ENCODE measurements around the gene SLC1A4.

GRCh38 chr2:64980183-64980582, 9.0 kb upstream of the SLC1A4 start:
- no peak for TF ChIP-seq POLR2AphosphoS5 (IDR thresholded peaks at IDR 0.05; ENCODE audit: low read depth, low read length)
- TF ChIP-seq TAF1 (IDR thresholded peaks at IDR 0.05; ENCODE audit: borderline replicate concordance, low read depth, low read length) = no peak
- no peak for TF ChIP-seq CTCF (IDR thresholded peaks at IDR 0.05)
- TF ChIP-seq EP300 (IDR thresholded peaks at IDR 0.05; ENCODE audit: borderline replicate concordance in 1 of 2, low read depth in 1 of 2, low read length in 1 of 2) = no peak
- no peak for TF ChIP-seq MAX (IDR thresholded peaks at IDR 0.05; ENCODE audit: low read depth)
- TF ChIP-seq EZH2phosphoT487 (IDR thresholded peaks at IDR 0.05; ENCODE audit: borderline replicate concordance, low read depth) = no peak
- no peak for TF ChIP-seq ELF1 (IDR thresholded peaks at IDR 0.05)
- TF ChIP-seq REST (IDR thresholded peaks at IDR 0.05; ENCODE audit: low read depth, low read length) = no peak

Measured in SK-N-SH (cell line).